Lower leg skin (tissue), 4 donors: ENCODE results near the gene UBASH3A. TPM values are rescaled to one million over a fixed set of nuclear protein-coding genes. Genes with fewer than 3 reads are reported as not detected.
"Not testable (repeated sequence)": the region's sequence is repeated elsewhere in the genome, so short reads cannot be mapped to it uniquely, and the experiment has no call there.

Experiments used
- DNase-seq, 2 donors: peaks; one replicate each; pipeline ENCODE4 v3.0.0-alpha.2; 2019; ENCODE audit warnings: low spot score in 2 of 2
- H3K4me3 ChIP-seq: fragments of 200-600 bp; sonication (generic); 2 replicates; pipeline ENCODE4 v1.5.1; 2017; ENCODE audit warnings: mild to moderate bottlenecking, low read depth; ENCODE audit not compliant: poor library complexity, severe bottlenecking
- POLR2A ChIP-seq, 2 donors: fragments of 450-650 bp; IDR thresholded peaks; one replicate each; pipeline ENCODE4 v1.6.1; 2016 to 2017; ENCODE audit warnings: antibody characterized with exemption in 2 of 2, mild to moderate bottlenecking in 1 of 2, moderate library complexity in 1 of 2
- WGBS, 2 donors: methylation state at CpG; one replicate each; pipeline ENCODE4 v1.1.5; 2018; 5-methylcytosine and 5-hydroxymethylcytosine counted together
- intact Hi-C: fragments of 100-400 bp; cut with DNase I; formaldehyde crosslinking; loops from one replicate; pipeline ENCODE4 v1.15.0; 2023; ENCODE audit warnings: low total_unique reads
- total RNA-seq, 4 donors: library from RNA; depleted of rRNA; stranded (reverse); fragments of >200 nt; gene quantifications; one replicate each; pipeline ENCODE4 v1.1.0, GENCODE V29; 2016
- TF ChIP-seq, protein P1 (sequence below), 3 donors: fragments of 450-650 bp; IDR thresholded peaks; one replicate each; pipeline ENCODE4 v1.5.1; 2016; ENCODE audit warnings: antibody characterized with exemption in 3 of 3, mild to moderate bottlenecking in 3 of 3, moderate library complexity in 2 of 3

Gene UBASH3A
- total RNA-seq, 4 donors from 2014 or later = 0.23 TPM; not detected in 3

DNA sequence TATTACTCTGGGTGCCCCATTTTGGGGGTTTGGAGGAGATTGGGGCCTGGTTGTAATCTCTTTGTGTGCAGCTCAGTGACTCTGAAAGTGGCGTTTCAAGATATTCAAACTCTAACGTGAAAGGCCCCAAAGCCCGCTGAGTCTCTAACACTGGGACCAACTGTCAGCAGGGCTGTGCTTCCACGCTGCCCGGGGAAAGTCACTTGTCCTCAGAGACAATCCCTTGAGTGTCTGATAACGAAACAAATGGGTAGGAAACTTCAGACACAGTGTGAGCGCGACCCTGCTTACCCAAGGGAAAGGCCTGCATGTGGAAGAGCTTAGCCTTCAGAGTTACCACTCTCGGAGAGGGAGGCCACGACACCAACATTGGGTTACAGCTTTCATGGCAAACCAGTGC, 837 bp downstream of the UBASH3A start:
- TF ChIP-seq, protein P1, sequence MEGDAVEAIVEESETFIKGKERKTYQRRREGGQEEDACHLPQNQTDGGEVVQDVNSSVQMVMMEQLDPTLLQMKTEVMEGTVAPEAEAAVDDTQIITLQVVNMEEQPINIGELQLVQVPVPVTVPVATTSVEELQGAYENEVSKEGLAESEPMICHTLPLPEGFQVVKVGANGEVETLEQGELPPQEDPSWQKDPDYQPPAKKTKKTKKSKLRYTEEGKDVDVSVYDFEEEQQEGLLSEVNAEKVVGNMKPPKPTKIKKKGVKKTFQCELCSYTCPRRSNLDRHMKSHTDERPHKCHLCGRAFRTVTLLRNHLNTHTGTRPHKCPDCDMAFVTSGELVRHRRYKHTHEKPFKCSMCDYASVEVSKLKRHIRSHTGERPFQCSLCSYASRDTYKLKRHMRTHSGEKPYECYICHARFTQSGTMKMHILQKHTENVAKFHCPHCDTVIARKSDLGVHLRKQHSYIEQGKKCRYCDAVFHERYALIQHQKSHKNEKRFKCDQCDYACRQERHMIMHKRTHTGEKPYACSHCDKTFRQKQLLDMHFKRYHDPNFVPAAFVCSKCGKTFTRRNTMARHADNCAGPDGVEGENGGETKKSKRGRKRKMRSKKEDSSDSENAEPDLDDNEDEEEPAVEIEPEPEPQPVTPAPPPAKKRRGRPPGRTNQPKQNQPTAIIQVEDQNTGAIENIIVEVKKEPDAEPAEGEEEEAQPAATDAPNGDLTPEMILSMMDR (IDR thresholded peaks at IDR 0.05) = no peak
- WGBS, 2 donors = 80 to 87% methylated on average over 10 of the region's 10 CpGs
- intact Hi-C loops = no loop called here
- no peak overlapping the region for H3K4me3 ChIP-seq
- no peak for DNase-seq

DNA sequence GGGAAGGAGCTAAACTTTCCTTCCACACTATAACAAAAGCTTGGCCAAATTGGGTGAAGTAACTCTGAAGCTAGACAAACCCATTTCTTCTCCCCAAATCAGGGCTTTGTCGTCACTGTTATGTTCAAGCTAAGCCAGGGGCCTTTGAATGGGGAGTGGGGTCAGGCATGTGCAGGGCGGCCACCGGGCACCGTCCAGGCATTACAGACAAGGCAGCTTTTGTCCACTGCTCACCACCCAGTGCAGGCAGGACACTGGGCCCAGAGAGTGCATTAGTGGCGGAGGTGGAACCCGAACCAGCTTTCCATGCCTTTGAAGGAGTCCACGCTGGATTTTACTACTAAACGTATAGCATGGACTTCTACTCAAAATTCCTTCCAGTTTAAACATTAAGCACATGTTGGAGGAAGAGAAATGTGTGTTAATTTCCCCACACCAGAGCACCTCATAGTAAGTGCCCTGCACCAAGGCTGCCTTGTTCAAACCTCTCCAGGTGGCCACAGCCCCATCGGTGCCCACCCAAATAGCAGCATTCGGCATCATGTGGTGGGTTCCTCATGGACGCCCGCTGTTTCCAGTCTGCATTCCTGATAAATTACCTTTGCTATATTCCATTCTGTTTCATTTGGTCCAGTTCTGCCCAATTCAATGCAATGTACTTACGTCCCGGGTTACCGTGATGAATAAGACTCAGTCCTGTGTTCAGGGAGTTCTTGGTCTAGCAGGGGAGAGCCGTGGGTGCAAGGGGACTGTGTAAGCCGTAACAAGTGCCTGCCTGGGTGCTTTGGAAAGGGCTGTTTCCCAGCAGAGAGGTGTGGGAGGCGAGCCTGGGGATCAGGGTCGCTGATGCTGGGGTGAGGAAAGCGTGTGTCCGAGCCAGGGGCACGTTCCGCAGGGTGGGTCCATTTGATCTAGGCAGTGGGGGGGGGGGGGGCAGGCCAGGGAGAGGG, 1.6 kb downstream of the UBASH3A start:
- no peak overlapping the region for H3K4me3 ChIP-seq
- no peak for TF ChIP-seq POLR2A (IDR thresholded peaks at IDR 0.05)
- TF ChIP-seq, protein P1 (IDR thresholded peaks at IDR 0.05) = no peak
- 93 to 96% methylated on average over 23 of the region's 23 CpGs for WGBS, 2 donors
- no peak for DNase-seq
- intact Hi-C loops = no loop called here

DNA sequence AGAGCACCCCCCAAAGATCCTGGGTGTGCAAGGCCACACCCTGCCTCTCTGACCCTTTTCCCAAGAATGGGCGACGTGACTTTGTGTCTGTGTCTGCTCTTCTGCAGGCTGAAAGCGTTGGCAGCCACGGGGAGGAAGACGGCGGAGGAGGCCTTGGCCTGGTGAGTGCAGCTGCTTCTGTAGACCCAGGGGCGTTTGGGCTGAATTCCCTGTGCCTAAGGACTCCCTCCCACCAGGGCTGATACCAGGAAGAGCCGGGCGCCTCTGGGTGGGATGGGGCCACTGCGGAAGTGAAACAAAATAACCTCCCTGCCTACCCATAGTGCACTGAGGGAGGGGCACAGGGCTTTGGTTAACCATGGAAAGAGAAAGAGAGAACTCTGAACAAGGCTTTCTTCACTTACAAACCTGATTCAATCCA, 2.5 kb downstream of the UBASH3A start:
- WGBS, 2 donors = 70 to 78% methylated on average over 10 of the region's 10 CpGs
- H3K4me3 ChIP-seq = no peak overlapping the region
- TF ChIP-seq POLR2A (IDR thresholded peaks at IDR 0.05) = no peak
- TF ChIP-seq, protein P1 (IDR thresholded peaks at IDR 0.05) = no peak
- intact Hi-C loops = no loop called here
- DNase-seq = no peak

DNA sequence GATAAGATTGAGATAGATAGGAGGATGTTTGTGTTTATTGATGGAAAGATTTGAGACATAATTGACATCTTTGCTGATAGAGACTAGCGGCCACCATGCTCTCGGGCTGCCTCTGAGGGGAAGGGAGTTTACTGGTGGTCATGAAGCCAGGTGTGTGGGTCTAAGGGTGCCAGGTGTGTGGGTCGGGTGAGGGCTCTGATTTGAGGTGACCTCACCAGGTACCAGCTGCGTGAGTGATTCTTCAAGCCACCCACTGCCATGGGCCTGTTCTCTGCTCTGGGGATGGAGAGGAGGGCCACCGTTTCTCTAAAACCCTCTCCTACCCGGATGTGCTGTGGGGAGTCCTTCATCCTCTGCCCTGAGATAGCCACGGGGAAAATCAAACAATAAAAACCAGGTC, 3.2 kb downstream of the UBASH3A start:
- DNase-seq = no peak
- intact Hi-C loops = no loop called here
- TF ChIP-seq, protein P1 (IDR thresholded peaks at IDR 0.05) = no peak
- WGBS, 2 donors = 79 to 87% methylated on average over 7 of the region's 7 CpGs
- H3K4me3 ChIP-seq = no peak overlapping the region

DNA sequence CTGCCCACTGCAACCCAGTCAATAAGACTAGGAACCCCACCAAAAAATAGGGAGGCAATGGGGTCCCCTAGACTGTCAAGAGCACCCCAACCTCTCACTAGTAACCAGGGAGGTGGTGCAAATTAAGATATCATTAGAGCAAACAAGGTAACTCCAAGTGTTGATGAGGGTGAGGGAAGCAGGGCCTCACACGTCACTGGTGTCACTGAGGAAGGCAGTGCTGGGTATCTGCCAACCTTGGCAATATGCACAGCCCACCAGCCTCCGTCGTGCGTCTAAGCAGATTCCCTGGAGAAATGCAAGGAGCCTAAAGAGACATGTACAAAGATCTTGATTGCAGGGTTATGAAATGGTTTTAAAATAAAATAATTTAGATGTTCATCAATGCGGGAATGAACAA, 3.8 kb downstream of the UBASH3A start:
- TF ChIP-seq POLR2A (IDR thresholded peaks at IDR 0.05) = no peak
- TF ChIP-seq, protein P1 (IDR thresholded peaks at IDR 0.05) = no peak
- intact Hi-C loops = no loop called here
- WGBS, 2 donors = 58 to 66% methylated on average over 5 of the region's 5 CpGs
- no peak for DNase-seq
- no peak overlapping the region for H3K4me3 ChIP-seq

DNA sequence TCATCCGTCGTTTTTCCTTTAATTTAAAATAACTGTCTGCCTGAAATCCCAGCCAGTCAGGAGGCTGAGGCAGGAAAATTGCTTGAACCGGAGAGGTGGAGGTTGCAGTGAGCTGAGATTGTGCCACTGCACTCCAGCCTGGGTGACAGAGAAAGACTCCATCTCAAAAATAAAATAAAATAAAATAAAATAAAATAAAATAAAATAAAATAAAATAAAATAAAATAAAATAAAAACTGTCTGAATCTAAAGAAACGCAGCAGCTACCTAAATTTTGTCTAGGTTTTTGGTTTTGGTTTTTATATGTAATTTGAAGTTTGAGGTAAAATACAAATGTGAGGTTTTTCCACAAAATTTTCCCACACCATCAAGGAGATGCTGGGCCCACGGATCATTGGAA, 5.0 kb downstream of the UBASH3A start:
- WGBS, 2 donors = 78 to 83% methylated on average over 5 of the region's 5 CpGs

More for the DNA sequence above, 5.0 kb downstream of the UBASH3A start:
- H3K4me3 ChIP-seq, intact Hi-C loops, DNase-seq: not testable (repeated sequence)
